Erythroblast (primary cell): ENCODE measurements around the gene PLGRKT.

Experiments used
- GATA1 ChIP-seq: IDR thresholded peaks from 2 replicates; pipeline ENCODE4 v1.6.1; 2011; ENCODE audit warnings: low read depth, mild to moderate bottlenecking, control low read depth, low read length, moderate library complexity
- POLR2A ChIP-seq: IDR thresholded peaks from 2 replicates; pipeline ENCODE4 v1.6.1; 2011; ENCODE audit warnings: mild to moderate bottlenecking, low read length

GRCh38 chr9:5419987-5420386 lies 17.7 kb downstream of the PLGRKT start:
- TF ChIP-seq POLR2A (no peak), GATA1 (no peak)
